Measurements from ENCODE around the gene PDZRN4. TPM values are rescaled to one million over a fixed set of nuclear protein-coding genes. Genes with fewer than 3 reads are reported as not detected.

The PDZRN4 gene
- total RNA-seq, 1 experiment from 2014 or later = 2.4 TPM

DNA sequence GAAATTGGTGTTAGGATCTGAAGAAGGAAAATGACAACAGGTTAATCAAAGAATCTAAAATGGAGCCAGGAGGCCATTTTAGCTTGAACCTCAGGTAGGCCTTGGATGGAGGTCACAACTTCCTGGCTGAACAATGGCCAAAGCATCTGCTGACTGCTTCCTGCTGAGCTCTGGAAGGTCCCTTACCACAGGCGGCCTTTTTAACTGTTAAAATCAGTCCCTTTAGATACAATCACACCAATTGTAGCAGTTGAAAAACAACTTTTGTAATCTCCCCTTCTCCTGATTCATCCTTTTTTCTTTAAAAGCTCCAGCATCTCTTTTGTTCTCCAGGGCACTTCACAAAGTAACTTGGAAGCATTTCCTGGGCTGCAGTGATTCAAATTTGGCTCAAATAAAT lies 388.8 kb downstream of the PDZRN4 start:
- H3K4me1 ChIP-seq (ENCODE audit: low read length) = 0 out of 2 replicates have a peak, but pooled peaks cover 2% of the 10 kb centered on the region
- H3K79me2 ChIP-seq (ENCODE audit: low read length) = no peaks in the 10 kb centered on the region
- H3K9ac ChIP-seq (ENCODE audit: low read length) = no peak overlapping the region
- H3K9me2 ChIP-seq (replicated peaks; ENCODE audit: insufficient read depth, low read length) = no peaks in the 10 kb centered on the region
- no peaks in the 10 kb centered on the region for H3K27me3 ChIP-seq (ENCODE audit: low read length)
- H3K9me3 ChIP-seq (ENCODE audit: low read length) = no peaks in the 10 kb centered on the region
- H3K36me3 ChIP-seq (ENCODE audit: insufficient read depth, low read length) = no peaks in the 10 kb centered on the region
- no peak overlapping the region for H3K4me3 ChIP-seq (ENCODE audit: low read length)
- H2AFZ ChIP-seq (ENCODE audit: low read length) = no peak overlapping the region
- H3K4me2 ChIP-seq (ENCODE audit: low read depth, low read length, poor library complexity, severe bottlenecking) = no peak overlapping the region
- no peaks in the 10 kb centered on the region for H4K20me1 ChIP-seq (ENCODE audit: insufficient read depth, low read depth, low read length)
- no peak for DNase-seq
- H3K27ac ChIP-seq (ENCODE audit: low read length) = no peak overlapping the region

DNA sequence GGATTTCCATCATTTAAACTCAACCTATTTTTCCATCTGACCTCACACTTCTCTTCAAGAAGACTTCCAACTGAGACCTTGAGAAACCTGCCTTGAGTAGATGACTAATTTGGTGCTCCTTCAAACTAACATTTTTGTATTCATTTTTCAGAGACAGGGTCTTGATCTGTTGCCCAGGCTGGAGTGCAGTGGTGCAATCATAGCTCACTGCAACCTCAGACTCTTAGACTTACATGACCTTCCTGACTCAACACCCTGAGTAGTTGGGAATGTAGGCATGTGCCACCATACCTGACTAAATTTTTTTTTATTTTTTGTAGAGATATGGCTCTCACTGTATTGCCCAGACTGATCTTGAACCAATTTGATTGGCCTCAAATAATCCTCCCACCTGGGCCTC lies 389.9 kb downstream of the PDZRN4 start:
- H3K27me3 ChIP-seq (ENCODE audit: low read length) = no peaks in the 10 kb centered on the region
- no peak overlapping the region for H2AFZ ChIP-seq (ENCODE audit: low read length)
- H3K79me2 ChIP-seq (ENCODE audit: low read length) = no peaks in the 10 kb centered on the region
- no peak overlapping the region for H3K27ac ChIP-seq (ENCODE audit: low read length)
- H3K4me3 ChIP-seq (ENCODE audit: low read length) = no peak overlapping the region
- no peaks in the 10 kb centered on the region for H3K36me3 ChIP-seq (ENCODE audit: insufficient read depth, low read length)
- no peaks in the 10 kb centered on the region for H4K20me1 ChIP-seq (ENCODE audit: insufficient read depth, low read depth, low read length)
- DNase-seq = no peak
- no peaks in the 10 kb centered on the region for H3K9me2 ChIP-seq (replicated peaks; ENCODE audit: insufficient read depth, low read length)
- H3K9ac ChIP-seq (ENCODE audit: low read length) = no peak overlapping the region
- no peak overlapping the region for H3K4me2 ChIP-seq (ENCODE audit: low read depth, low read length, poor library complexity, severe bottlenecking)
- no peaks in the 10 kb centered on the region for H3K9me3 ChIP-seq (ENCODE audit: low read length)
- 0 out of 2 replicates have a peak, but pooled peaks cover 2% of the 10 kb centered on the region for H3K4me1 ChIP-seq (ENCODE audit: low read length)

DNA sequence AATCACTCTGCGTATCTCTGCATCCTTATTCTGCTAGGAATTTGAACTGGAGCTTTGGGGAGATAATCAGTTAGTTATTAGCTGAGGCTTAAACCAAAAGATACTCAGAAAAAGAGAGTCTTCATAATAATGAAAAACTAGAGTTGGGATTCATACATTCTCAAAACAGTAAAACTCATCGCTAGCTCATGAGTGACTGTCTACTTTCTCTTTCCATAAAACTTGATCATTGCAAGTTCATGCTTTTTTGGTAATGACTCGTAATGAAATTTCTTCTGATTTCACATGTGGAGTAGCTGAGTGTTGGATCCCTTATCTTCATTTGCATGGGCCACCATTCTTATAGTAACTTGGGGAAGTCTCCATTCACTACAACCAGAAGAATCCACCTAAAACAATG lies 397.7 kb downstream of the PDZRN4 start:
- H3K79me2 ChIP-seq (ENCODE audit: low read length) = no peaks in the 10 kb centered on the region
- H3K4me1 ChIP-seq (ENCODE audit: low read length) = peaks cover 24% of the 10 kb centered on the region
- H2AFZ ChIP-seq (ENCODE audit: low read length) = no peak overlapping the region
- no peaks in the 10 kb centered on the region for H3K9me2 ChIP-seq (replicated peaks; ENCODE audit: insufficient read depth, low read length)
- DNase-seq = no peak
- H3K36me3 ChIP-seq (ENCODE audit: insufficient read depth, low read length) = no peaks in the 10 kb centered on the region
- no peak overlapping the region for H3K9ac ChIP-seq (ENCODE audit: low read length)
- no peak overlapping the region for H3K4me3 ChIP-seq (ENCODE audit: low read length)
- no peak overlapping the region for H3K27ac ChIP-seq (ENCODE audit: low read length)
- no peak overlapping the region for H3K4me2 ChIP-seq (ENCODE audit: low read depth, low read length, poor library complexity, severe bottlenecking)
- no peaks in the 10 kb centered on the region for H4K20me1 ChIP-seq (ENCODE audit: insufficient read depth, low read depth, low read length)
- no peaks in the 10 kb centered on the region for H3K9me3 ChIP-seq (ENCODE audit: low read length)
- no peaks in the 10 kb centered on the region for H3K27me3 ChIP-seq (ENCODE audit: low read length)

DNA sequence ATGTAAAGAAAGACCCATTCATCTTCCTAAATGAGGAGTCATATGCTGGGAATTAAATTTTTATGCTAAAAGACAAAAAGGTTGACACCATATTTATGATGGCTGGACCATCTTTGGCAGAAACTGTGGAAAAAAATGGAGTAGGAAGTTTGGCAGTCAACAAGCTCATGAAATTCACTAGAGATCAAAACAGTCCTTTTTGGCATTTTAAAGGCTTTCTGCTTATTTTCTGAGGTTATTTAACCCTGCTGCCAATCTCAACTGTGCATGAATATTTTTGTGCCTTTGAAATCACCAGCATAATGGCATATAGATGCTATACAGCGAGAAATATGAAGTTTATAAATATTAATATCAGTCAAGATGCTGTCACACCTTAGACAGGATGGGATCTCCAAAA lies 399.5 kb downstream of the PDZRN4 start:
- no peaks in the 10 kb centered on the region for H4K20me1 ChIP-seq (ENCODE audit: insufficient read depth, low read depth, low read length)

DNA sequence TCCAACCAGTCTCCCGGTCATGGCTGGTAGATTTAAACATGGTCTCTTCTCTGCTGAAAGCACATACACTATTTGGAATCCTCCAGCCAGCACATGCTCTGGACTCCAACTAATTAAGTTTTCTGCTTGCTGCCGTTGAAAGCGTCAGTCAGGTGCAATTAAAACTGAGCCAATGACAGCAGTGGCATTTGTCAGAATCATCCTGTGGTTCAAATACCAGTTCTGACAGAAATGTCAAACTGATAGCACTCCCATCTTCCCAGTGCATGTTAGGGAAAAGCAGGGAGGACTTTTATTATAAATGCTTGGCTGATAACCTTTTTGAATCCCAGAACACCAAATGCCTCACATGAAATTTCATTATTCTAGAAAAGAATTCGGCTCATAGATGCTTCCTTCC lies 401.8 kb downstream of the PDZRN4 start:
- no peaks in the 10 kb centered on the region for H3K36me3 ChIP-seq (ENCODE audit: insufficient read depth, low read length)
- no peak overlapping the region for H3K9ac ChIP-seq (ENCODE audit: low read length)
- peak overlapping the region; percentile 21 for H3K4me2 ChIP-seq (ENCODE audit: low read depth, low read length, poor library complexity, severe bottlenecking)
- H3K9me2 ChIP-seq (replicated peaks; ENCODE audit: insufficient read depth, low read length) = no peaks in the 10 kb centered on the region
- no peak for DNase-seq
- no peaks in the 10 kb centered on the region for H3K27me3 ChIP-seq (ENCODE audit: low read length)
- H4K20me1 ChIP-seq (ENCODE audit: insufficient read depth, low read depth, low read length) = no peaks in the 10 kb centered on the region
- H3K4me3 ChIP-seq (ENCODE audit: low read length) = no peak overlapping the region
- no peaks in the 10 kb centered on the region for H3K9me3 ChIP-seq (ENCODE audit: low read length)
- peak overlapping the region; percentile 56; the same call in 1 of the 2 replicates for H2AFZ ChIP-seq (ENCODE audit: low read length)
- no peaks in the 10 kb centered on the region for H3K79me2 ChIP-seq (ENCODE audit: low read length)
- H3K4me1 ChIP-seq (ENCODE audit: low read length) = peaks cover 21% of the 10 kb centered on the region
- H3K27ac ChIP-seq (ENCODE audit: low read length) = no peak overlapping the region

More for the DNA sequence above, 399.5 kb downstream of the PDZRN4 start:
- Histone ChIP-seq H3K9ac (ENCODE audit: low read length) (no peak overlapping the region), H3K4me2 (ENCODE audit: low read depth, low read length, poor library complexity, severe bottlenecking) (no peak overlapping the region), H3K36me3 (ENCODE audit: insufficient read depth, low read length) (no peaks in the 10 kb centered on the region), H2AFZ (ENCODE audit: low read length) (no peak overlapping the region), H3K9me2 (replicated peaks; ENCODE audit: insufficient read depth, low read length) (no peaks in the 10 kb centered on the region), H3K4me3 (ENCODE audit: low read length) (no peak overlapping the region), H3K27me3 (ENCODE audit: low read length) (no peaks in the 10 kb centered on the region), H3K79me2 (ENCODE audit: low read length) (no peaks in the 10 kb centered on the region), H3K4me1 (ENCODE audit: low read length) (peaks cover 27% of the 10 kb centered on the region), H3K27ac (ENCODE audit: low read length) (no peak overlapping the region), H3K9me3 (ENCODE audit: low read length) (no peaks in the 10 kb centered on the region)
- no peak for DNase-seq

DNA sequence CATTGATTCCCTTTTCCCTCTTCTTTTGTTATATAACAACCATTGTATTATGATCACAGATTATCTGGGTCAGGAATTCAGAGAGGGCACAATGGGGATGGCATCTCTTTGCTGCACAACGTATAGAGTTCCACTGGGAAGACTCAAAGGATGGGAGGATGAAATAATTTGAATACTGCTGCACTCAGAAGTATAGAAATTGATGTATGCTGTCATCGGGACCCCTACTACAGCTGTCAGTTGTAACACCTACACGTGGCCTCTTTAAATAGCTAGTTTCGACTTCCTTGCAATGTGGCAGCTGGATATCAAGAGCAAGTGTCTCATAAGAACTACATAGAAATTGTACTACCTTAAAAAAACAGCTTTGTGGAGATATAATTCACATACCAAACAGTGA lies 408.1 kb downstream of the PDZRN4 start:
- Histone ChIP-seq H3K9me2 (replicated peaks; ENCODE audit: insufficient read depth, low read length) (no peaks in the 10 kb centered on the region), H3K27ac (ENCODE audit: low read length) (no peak overlapping the region), H3K79me2 (ENCODE audit: low read length) (no peaks in the 10 kb centered on the region), H2AFZ (ENCODE audit: low read length) (0 out of 2 replicates have a peak overlapping the region, but pooled peaks have one; percentile 6), H3K4me1 (ENCODE audit: low read length) (peaks cover 16% of the 10 kb centered on the region), H3K4me2 (ENCODE audit: low read depth, low read length, poor library complexity, severe bottlenecking) (no peak overlapping the region), H3K9ac (ENCODE audit: low read length) (no peak overlapping the region), H4K20me1 (ENCODE audit: insufficient read depth, low read depth, low read length) (no peaks in the 10 kb centered on the region), H3K27me3 (ENCODE audit: low read length) (no peaks in the 10 kb centered on the region), H3K4me3 (ENCODE audit: low read length) (no peak overlapping the region), H3K36me3 (ENCODE audit: insufficient read depth, low read length) (no peaks in the 10 kb centered on the region), H3K9me3 (ENCODE audit: low read length) (no peaks in the 10 kb centered on the region)
- no peak for DNase-seq

- Histone ChIP-seq H3K27ac (ENCODE audit: low read length) (peak overlapping the region; percentile 82; the same call in 1 of the 2 replicates), H3K4me1 (ENCODE audit: low read length) (peaks cover 37% of the 10 kb centered on the region), H3K4me3 (ENCODE audit: low read length) (peak overlapping the region; percentile 54), H3K9me3 (ENCODE audit: low read length) (no peaks in the 10 kb centered on the region), H3K27me3 (ENCODE audit: low read length) (no peaks in the 10 kb centered on the region), H3K4me2 (ENCODE audit: low read depth, low read length, poor library complexity, severe bottlenecking) (peak overlapping the region; percentile 65), H3K36me3 (ENCODE audit: insufficient read depth, low read length) (no peaks in the 10 kb centered on the region), H3K79me2 (ENCODE audit: low read length) (no peaks in the 10 kb centered on the region), H2AFZ (ENCODE audit: low read length) (no peak overlapping the region), H3K9ac (ENCODE audit: low read length) (peak overlapping the region; percentile 49), H3K9me2 (replicated peaks; ENCODE audit: insufficient read depth, low read length) (no peaks in the 10 kb centered on the region), H4K20me1 (ENCODE audit: insufficient read depth, low read depth, low read length) (no peaks in the 10 kb centered on the region)
- DNase-seq = no peak
Observed at GRCh38 chr12:41604830-41605229, 416.7 kb downstream of the PDZRN4 start.

GRCh38 chr12:41605545-41606305 lies 417.6 kb downstream of the PDZRN4 start:
- Histone ChIP-seq H3K36me3 (ENCODE audit: insufficient read depth, low read length) (no peaks in the 10 kb centered on the region), H3K9me2 (replicated peaks; ENCODE audit: insufficient read depth, low read length) (no peaks in the 10 kb centered on the region), H3K4me1 (ENCODE audit: low read length) (peaks cover 37% of the 10 kb centered on the region), H3K27ac (ENCODE audit: low read length) (peak overlapping the region; percentile 82), H3K79me2 (ENCODE audit: low read length) (no peaks in the 10 kb centered on the region), H4K20me1 (ENCODE audit: insufficient read depth, low read depth, low read length) (no peaks in the 10 kb centered on the region), H3K4me2 (ENCODE audit: low read depth, low read length, poor library complexity, severe bottlenecking) (peak overlapping the region; percentile 65), H3K9me3 (ENCODE audit: low read length) (no peaks in the 10 kb centered on the region), H2AFZ (ENCODE audit: low read length) (peak overlapping the region; percentile 24; the same call in 1 of the 2 replicates), H3K9ac (ENCODE audit: low read length) (peak overlapping the region; percentile 49), H3K4me3 (ENCODE audit: low read length) (peak overlapping the region; percentile 54), H3K27me3 (ENCODE audit: low read length) (no peaks in the 10 kb centered on the region)
- DNase-seq = peak; percentile 82
